SK-N-SH (cell line): ENCODE data around the gene CDH18.

Source experiments
- GABPA ChIP-seq: IDR thresholded peaks from 2 replicates; pipeline ENCODE4 v1.4.0; 2012; ENCODE audit warnings: low read depth, mild to moderate bottlenecking
- POLR2AphosphoS5 ChIP-seq: IDR thresholded peaks from 2 replicates; pipeline ENCODE4 v1.6.1; 2012; ENCODE audit warnings: low read depth, low read length
- TAF1 ChIP-seq: IDR thresholded peaks from 2 replicates; pipeline ENCODE4 v1.6.1; 2012; ENCODE audit warnings: low read depth, mild to moderate bottlenecking, low read length, moderate library complexity, borderline replicate concordance
- ZBTB33 ChIP-seq: IDR thresholded peaks from 2 replicates; pipeline ENCODE4 v1.4.0; 2012; ENCODE audit warnings: low read depth, borderline replicate concordance
- TF ChIP-seq, protein P1 (sequence below): fragments of 200-600 bp; sonication (generic); IDR thresholded peaks from 2 replicates; pipeline ENCODE4 v1.6.1; 2017; ENCODE audit warnings: antibody characterized with exemption, mild to moderate bottlenecking, moderate library complexity

DNA sequence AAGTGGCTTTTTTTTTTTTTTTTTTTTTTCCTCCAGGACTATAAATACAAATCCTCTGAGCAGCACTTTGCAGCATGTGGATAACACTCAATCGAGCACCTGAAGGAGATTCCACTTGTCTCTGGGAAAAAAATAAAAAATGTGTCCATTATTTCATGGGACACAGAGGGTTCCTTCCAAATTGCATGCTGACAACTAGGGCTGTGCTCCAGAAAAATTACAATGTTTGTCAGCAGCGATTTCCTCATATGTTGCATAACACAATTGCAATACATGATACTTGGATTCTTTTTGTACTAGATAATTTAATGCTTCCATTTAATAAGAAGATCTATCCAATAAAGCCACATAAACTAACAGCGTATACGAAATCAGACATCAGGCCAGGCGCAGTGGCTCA lies 84.4 kb downstream of the CDH18 start:
- TF ChIP-seq, protein P1, sequence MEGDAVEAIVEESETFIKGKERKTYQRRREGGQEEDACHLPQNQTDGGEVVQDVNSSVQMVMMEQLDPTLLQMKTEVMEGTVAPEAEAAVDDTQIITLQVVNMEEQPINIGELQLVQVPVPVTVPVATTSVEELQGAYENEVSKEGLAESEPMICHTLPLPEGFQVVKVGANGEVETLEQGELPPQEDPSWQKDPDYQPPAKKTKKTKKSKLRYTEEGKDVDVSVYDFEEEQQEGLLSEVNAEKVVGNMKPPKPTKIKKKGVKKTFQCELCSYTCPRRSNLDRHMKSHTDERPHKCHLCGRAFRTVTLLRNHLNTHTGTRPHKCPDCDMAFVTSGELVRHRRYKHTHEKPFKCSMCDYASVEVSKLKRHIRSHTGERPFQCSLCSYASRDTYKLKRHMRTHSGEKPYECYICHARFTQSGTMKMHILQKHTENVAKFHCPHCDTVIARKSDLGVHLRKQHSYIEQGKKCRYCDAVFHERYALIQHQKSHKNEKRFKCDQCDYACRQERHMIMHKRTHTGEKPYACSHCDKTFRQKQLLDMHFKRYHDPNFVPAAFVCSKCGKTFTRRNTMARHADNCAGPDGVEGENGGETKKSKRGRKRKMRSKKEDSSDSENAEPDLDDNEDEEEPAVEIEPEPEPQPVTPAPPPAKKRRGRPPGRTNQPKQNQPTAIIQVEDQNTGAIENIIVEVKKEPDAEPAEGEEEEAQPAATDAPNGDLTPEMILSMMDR = no peak
- TF ChIP-seq POLR2AphosphoS5 (no peak), TAF1 (no peak), ZBTB33 (no peak), GABPA (no peak)
